HCT116 (cell line): ENCODE results near the gene HEG1. TPM values are rescaled to one million over a fixed set of nuclear protein-coding genes. Genes with fewer than 3 reads are reported as not detected.

Source experiments
- ATAC-seq: fragments of 200-7000 bp; cut with Tn5 transposase; 2 replicates; pipeline ENCODE4 v1.9.1; 2020; ENCODE audit warnings: mild to moderate bottlenecking, moderate library complexity
- BruUV-seq: library from RNA; stranded (reverse); fragments of 400-500 nt; replicated peaks from 2 replicates; lab custom pipeline; 2021; lab: Mats Ljungman, UMichigan
- CTCF ChIA-PET: fragments of 300-600 bp; sonication (Branson Sonifier 250); formaldehyde crosslinking; loops from one replicate; lab custom pipeline; 2021; ENCODE audit warnings: antibody characterized with exemption; lab: Charles Lee
- POLR2A ChIA-PET: fragments of 300-600, 350-600 bp; sonication (Branson Sonifier 250); formaldehyde crosslinking; loops from one replicate; lab custom pipeline; 2021; ENCODE audit warnings: antibody characterized with exemption; lab: Charles Lee
- RAD21 ChIA-PET, 2 experiments: fragments of 300-600 bp; sonication (Branson Sonifier 250); formaldehyde crosslinking; loops; one replicate each; lab custom pipeline; 2023; ENCODE audit warnings: low total read pairs in 2 of 2; ENCODE audit not compliant: uncharacterized antibody in 2 of 2, unreplicated experiment in 2 of 2, low non-redundant PET in 1 of 2; lab: Charles Lee
- DNase-seq: peaks from one replicate; pipeline ENCODE4 v3.0.0-alpha.2; 2010; ENCODE audit warnings: low read depth, low spot score
- H2AFZ ChIP-seq: fragments of 200-600 bp; shearing (Covaris generic), sonication (generic); 2 replicates; pipeline ENCODE4 v1.6.1; 2017; ENCODE audit warnings: low read depth, mixed run types, mixed read lengths, antibody characterized with exemption, low read length; ENCODE audit not compliant: poor library complexity, severe bottlenecking
- H3K27ac ChIP-seq: 2 replicates; pipeline ENCODE4 v1.5.1; 2012; ENCODE audit warnings: low read depth, low read length
- H3K27me3 ChIP-seq: fragments of 200-600 bp; sonication (generic); 2 replicates; pipeline ENCODE4 v1.6.1; 2016; ENCODE audit warnings: mixed run types, low read length, mixed read lengths; ENCODE audit not compliant: insufficient read depth
- H3K36me3 ChIP-seq, 2 experiments: fragments of 200-500 bp in 1 of 2; fragments of 200-600 bp in 1 of 2; sonication (Bioruptor generic) in 1 of 2; sonication (generic) in 1 of 2; 2 replicates each; pipeline versions ENCODE4 v1.5.1 to v1.6.1; 2014 to 2016; ENCODE audit warnings: low read length in 2 of 2, inconsistent platforms in 1 of 2, mixed read lengths in 1 of 2, mixed run types in 1 of 2; ENCODE audit not compliant: insufficient read depth in 2 of 2, control insufficient read depth in 1 of 2
- H3K4me1 ChIP-seq, 2 experiments: fragments of 200-600 bp in 1 of 2; sonication (generic) in 1 of 2; 2 replicates each; pipeline versions ENCODE4 v1.5.1 to v1.6.1; 2012 to 2017; ENCODE audit warnings: low read length in 2 of 2, inconsistent platforms in 1 of 2, mild to moderate bottlenecking in 1 of 2, mixed read lengths in 1 of 2, mixed run types in 1 of 2, moderate library complexity in 1 of 2; ENCODE audit not compliant: insufficient read depth in 2 of 2, control insufficient read depth in 1 of 2
- H3K4me2 ChIP-seq: fragments of 200-600 bp; sonication (generic); 2 replicates; pipeline ENCODE4 v1.6.1; 2017; ENCODE audit warnings: mixed run types, low read length, mixed read lengths
- H3K4me3 ChIP-seq, 2 experiments: fragments of 200-600 bp in 1 of 2; sonication (generic) in 1 of 2; replicated peaks in 1 of 2; 2 replicates each; pipeline ENCODE4 v1.5.1; 2011 to 2016; ENCODE audit warnings: low read length in 2 of 2, control low read depth in 1 of 2, low read depth in 1 of 2, mild to moderate bottlenecking in 1 of 2, mixed read lengths in 1 of 2, mixed run types in 1 of 2
- H3K79me2 ChIP-seq: fragments of 200-600 bp; sonication (generic); 2 replicates; pipeline ENCODE4 v1.6.1; 2017; ENCODE audit warnings: mild to moderate bottlenecking, mixed run types, low read length, moderate library complexity, mixed read lengths; ENCODE audit not compliant: insufficient read depth
- H3K9ac ChIP-seq: fragments of 200-600 bp; sonication (generic); 2 replicates; pipeline ENCODE4 v1.6.1; 2016; ENCODE audit warnings: low read length, mixed read lengths
- H3K9me2 ChIP-seq: fragments of 200-600 bp; sonication (generic), shearing (Covaris generic); 2 replicates; pipeline ENCODE4 v1.6.1; 2017; ENCODE audit warnings: mixed run types, mild to moderate bottlenecking, moderate library complexity; ENCODE audit not compliant: insufficient read depth
- H3K9me3 ChIP-seq, 2 experiments: fragments of 200-500 bp in 1 of 2; fragments of 200-600 bp in 1 of 2; sonication (Bioruptor generic) in 1 of 2; sonication (generic) in 1 of 2; 2 replicates each; pipeline ENCODE4 v1.6.1; 2014 to 2017; ENCODE audit warnings: low read length in 2 of 2, mixed read lengths in 2 of 2, inconsistent platforms in 1 of 2, low read depth in 1 of 2, mild to moderate bottlenecking in 1 of 2, mixed run types in 1 of 2, moderate library complexity in 1 of 2; ENCODE audit not compliant: control insufficient read depth in 1 of 2, insufficient read depth in 1 of 2
- H4K20me1 ChIP-seq: fragments of 200-600 bp; sonication (generic), shearing (Covaris generic); 2 replicates; pipeline ENCODE4 v1.6.1; 2017; ENCODE audit warnings: mixed run types, mild to moderate bottlenecking, moderate library complexity; ENCODE audit not compliant: insufficient read depth
- CBX3 ChIP-seq: IDR thresholded peaks from 2 replicates; pipeline ENCODE4 v1.6.1; 2012; ENCODE audit warnings: low read depth
- CEBPB ChIP-seq: IDR thresholded peaks from 2 replicates; pipeline ENCODE4 v1.6.1; 2012; ENCODE audit warnings: low read depth
- EZH2 ChIP-seq: fragments of 200-600 bp; sonication (generic); IDR thresholded peaks from 2 replicates; pipeline ENCODE4 v1.6.1; 2017; ENCODE audit warnings: antibody characterized with exemption, mixed run types
- EZH2phosphoT487 ChIP-seq: fragments of 200-600 bp; IDR thresholded peaks from 2 replicates; pipeline ENCODE4 v1.6.1; 2018; ENCODE audit warnings: antibody characterized with exemption, borderline replicate concordance
- FOSL1 ChIP-seq: IDR thresholded peaks from 2 replicates; pipeline ENCODE4 v1.6.1; 2012; ENCODE audit warnings: low read depth
- JUND ChIP-seq: IDR thresholded peaks from 2 replicates; pipeline ENCODE4 v1.6.1; 2012
- POLR2A ChIP-seq: IDR thresholded peaks from 2 replicates; pipeline ENCODE4 v1.7.0; 2011; ENCODE audit warnings: borderline replicate concordance; ENCODE audit not compliant: insufficient read depth, insufficient read length; ENCODE audit errors: extremely low read depth
- POLR2AphosphoS5 ChIP-seq: IDR thresholded peaks from 2 replicates; pipeline ENCODE4 v1.6.1; 2011; ENCODE audit warnings: mild to moderate bottlenecking, low read depth, low read length, moderate library complexity
- RAD21 ChIP-seq: IDR thresholded peaks from 2 replicates; pipeline ENCODE4 v1.6.1; 2012; ENCODE audit warnings: low read depth, mild to moderate bottlenecking
- SP1 ChIP-seq: IDR thresholded peaks from 2 replicates; pipeline ENCODE4 v1.6.1; 2012; ENCODE audit warnings: low read depth
- SRF ChIP-seq: IDR thresholded peaks from 2 replicates; pipeline ENCODE4 v1.6.1; 2012; ENCODE audit warnings: low read depth
- TCF7L2 ChIP-seq: IDR thresholded peaks from 2 replicates; pipeline ENCODE4 v1.7.0; 2011; ENCODE audit warnings: borderline replicate concordance, inconsistent platforms; ENCODE audit not compliant: insufficient read depth, insufficient read length; ENCODE audit errors: extremely low read depth
- ZFX ChIP-seq: fragments of 450-650 bp; IDR thresholded peaks from 2 replicates; pipeline ENCODE4 v1.6.1; 2017
- ZNF274 ChIP-seq: fragments of 200-500 bp; sonication (Bioruptor generic); IDR thresholded peaks from 2 replicates; pipeline ENCODE4 v1.6.1; 2014; ENCODE audit warnings: mild to moderate bottlenecking, low read depth, low read length, inconsistent platforms
- intact Hi-C: fragments of 100-400 bp; cut with micrococcal nuclease; formaldehyde crosslinking; loops from 2 replicates; pipeline ENCODE4 v1.10.0; 2022
- total RNA-seq: library from RNA; stranded (reverse); gene quantifications from one replicate; pipeline ENCODE4 v1.2.1, GENCODE V29; 2021; ENCODE audit not compliant: unreplicated experiment
- TF ChIP-seq, protein P1 (sequence below), 3 experiments: fragments of 200-600 bp in 1 of 3; sonication (generic) in 1 of 3; IDR thresholded peaks in 2 of 3; conservative IDR thresholded peaks in 1 of 3; 2 replicates each; pipeline ENCODE4 v1.5.1; 2012 to 2017; ENCODE audit warnings: low read depth in 2 of 3, low read length in 2 of 3, antibody characterized with exemption in 1 of 3, borderline replicate concordance in 1 of 3, control low read depth in 1 of 3, mild to moderate bottlenecking in 1 of 3, mixed read lengths in 1 of 3, mixed run types in 1 of 3, moderate library complexity in 1 of 3; ENCODE audit not compliant: insufficient read depth in 1 of 3
- TF ChIP-seq, protein P2 (sequence below): IDR thresholded peaks from 2 replicates; pipeline ENCODE4 v1.6.1; 2012
- TF ChIP-seq, protein P3 (sequence below): IDR thresholded peaks from 2 replicates; pipeline ENCODE4 v1.6.1; 2011; ENCODE audit warnings: mild to moderate bottlenecking, low read length, moderate library complexity; ENCODE audit not compliant: insufficient replicate concordance; ENCODE audit errors: extremely low read depth

Gene HEG1
- total RNA-seq, 1 experiment from 2014 or later: 2.6 TPM

DNA sequence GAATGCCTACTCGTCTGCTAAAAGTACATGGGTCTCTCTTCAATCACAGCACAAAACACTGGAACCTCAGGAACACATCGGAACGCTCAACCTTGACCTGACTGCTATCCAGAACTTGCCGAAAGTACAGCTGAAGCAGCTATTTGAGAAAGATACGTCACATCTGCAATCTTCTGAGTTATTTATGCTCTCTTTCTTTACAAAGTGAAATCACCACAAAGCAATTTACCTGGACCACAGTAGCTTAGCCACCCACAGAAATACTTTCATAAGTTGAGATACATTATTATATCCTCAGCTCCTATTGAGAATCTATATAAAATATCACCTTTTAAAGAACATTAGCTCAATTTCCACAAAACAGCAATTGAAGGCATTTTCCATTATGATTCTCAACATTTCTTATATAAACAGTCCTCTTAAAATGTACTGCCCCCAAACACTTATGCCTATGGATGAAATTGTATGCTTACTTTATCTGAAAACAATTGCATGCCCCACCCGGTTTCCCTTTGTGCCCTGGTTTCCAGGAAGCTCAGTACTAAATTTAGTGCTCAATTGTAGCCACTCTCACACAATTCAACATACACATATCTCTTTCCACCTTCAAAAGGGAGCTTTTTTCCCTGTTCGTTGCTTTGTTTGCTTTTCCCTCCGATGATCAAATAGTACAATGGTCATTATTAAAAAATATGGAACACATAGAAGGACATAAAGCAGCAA, 31.8 kb downstream of the HEG1 start:
- Histone ChIP-seq H4K20me1 (no peaks in the 10 kb centered on the region), H3K4me2 (no peak overlapping the region), H3K36me3 (no peaks in the 10 kb centered on the region), H3K9me2 (no peaks in the 10 kb centered on the region), H3K79me2 (no peaks in the 10 kb centered on the region), H3K9me3 (no peaks in the 10 kb centered on the region), H3K9ac (no peak overlapping the region), H2AFZ (no peak overlapping the region), H3K27ac (no peak overlapping the region), H3K4me1 (no peaks in the 10 kb centered on the region), H3K27me3 (no peaks in the 10 kb centered on the region), H3K4me3 (no peak overlapping the region)
- TF ChIP-seq SRF (no peak), EZH2phosphoT487 (no peak), SP1 (no peak), CBX3 (no peak), CEBPB (no peak), ZNF274 (no peak), ZFX (no peak), JUND (no peak), POLR2A (no peak), EZH2 (no peak), FOSL1 (no peak), TCF7L2 (no peak), RAD21 (no peak), POLR2AphosphoS5 (no peak)
- TF ChIP-seq, protein P1, sequence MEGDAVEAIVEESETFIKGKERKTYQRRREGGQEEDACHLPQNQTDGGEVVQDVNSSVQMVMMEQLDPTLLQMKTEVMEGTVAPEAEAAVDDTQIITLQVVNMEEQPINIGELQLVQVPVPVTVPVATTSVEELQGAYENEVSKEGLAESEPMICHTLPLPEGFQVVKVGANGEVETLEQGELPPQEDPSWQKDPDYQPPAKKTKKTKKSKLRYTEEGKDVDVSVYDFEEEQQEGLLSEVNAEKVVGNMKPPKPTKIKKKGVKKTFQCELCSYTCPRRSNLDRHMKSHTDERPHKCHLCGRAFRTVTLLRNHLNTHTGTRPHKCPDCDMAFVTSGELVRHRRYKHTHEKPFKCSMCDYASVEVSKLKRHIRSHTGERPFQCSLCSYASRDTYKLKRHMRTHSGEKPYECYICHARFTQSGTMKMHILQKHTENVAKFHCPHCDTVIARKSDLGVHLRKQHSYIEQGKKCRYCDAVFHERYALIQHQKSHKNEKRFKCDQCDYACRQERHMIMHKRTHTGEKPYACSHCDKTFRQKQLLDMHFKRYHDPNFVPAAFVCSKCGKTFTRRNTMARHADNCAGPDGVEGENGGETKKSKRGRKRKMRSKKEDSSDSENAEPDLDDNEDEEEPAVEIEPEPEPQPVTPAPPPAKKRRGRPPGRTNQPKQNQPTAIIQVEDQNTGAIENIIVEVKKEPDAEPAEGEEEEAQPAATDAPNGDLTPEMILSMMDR (IDR thresholded peaks at IDR 0.05 in 2 of 3, conservative IDR thresholded peaks at IDR 0.05 in 1 of 3; ENCODE audit: borderline replicate concordance in 1 of 3, insufficient read depth in 1 of 3, low read depth in 2 of 3, low read length in 2 of 3): no peak
- TF ChIP-seq, protein P2, sequence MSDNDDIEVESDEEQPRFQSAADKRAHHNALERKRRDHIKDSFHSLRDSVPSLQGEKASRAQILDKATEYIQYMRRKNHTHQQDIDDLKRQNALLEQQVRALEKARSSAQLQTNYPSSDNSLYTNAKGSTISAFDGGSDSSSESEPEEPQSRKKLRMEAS: no peak
- TF ChIP-seq, protein P3, sequence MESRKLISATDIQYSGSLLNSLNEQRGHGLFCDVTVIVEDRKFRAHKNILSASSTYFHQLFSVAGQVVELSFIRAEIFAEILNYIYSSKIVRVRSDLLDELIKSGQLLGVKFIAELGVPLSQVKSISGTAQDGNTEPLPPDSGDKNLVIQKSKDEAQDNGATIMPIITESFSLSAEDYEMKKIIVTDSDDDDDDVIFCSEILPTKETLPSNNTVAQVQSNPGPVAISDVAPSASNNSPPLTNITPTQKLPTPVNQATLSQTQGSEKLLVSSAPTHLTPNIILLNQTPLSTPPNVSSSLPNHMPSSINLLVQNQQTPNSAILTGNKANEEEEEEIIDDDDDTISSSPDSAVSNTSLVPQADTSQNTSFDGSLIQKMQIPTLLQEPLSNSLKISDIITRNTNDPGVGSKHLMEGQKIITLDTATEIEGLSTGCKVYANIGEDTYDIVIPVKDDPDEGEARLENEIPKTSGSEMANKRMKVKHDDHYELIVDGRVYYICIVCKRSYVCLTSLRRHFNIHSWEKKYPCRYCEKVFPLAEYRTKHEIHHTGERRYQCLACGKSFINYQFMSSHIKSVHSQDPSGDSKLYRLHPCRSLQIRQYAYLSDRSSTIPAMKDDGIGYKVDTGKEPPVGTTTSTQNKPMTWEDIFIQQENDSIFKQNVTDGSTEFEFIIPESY: no peak
- ATAC-seq (no peak), DNase-seq (no peak)
- CTCF ChIA-PET: no interaction called here
- BruUV-seq: no TSS peak
- RAD21 ChIA-PET: no interaction called here
- intact Hi-C loops: no loop called here
- POLR2A ChIA-PET: no interaction called here
